GM23248 (cell line): Measurements from ENCODE around the gene S100G. TPM values are rescaled to one million over a fixed set of nuclear protein-coding genes. Genes with fewer than 3 reads are reported as not detected.
A peak's percentile ranks its signal among the peaks of the same experiment; 100 is the strongest.
"Not testable (repeated sequence)": the region's sequence is repeated elsewhere in the genome, so short reads cannot be mapped to it uniquely, and the experiment has no call there.

Source experiments
- DNase-seq: peaks from one replicate; pipeline ENCODE4 v3.0.0-alpha.2; 2015
- H2AFZ ChIP-seq: fragments of 200-600 bp; sonication (generic); 2 replicates; pipeline ENCODE4 v1.6.1; 2016; ENCODE audit warnings: antibody characterized with exemption
- H3F3A ChIP-seq: fragments of 200-600 bp; sonication (generic); 2 replicates; pipeline ENCODE4 v1.6.1; 2016; ENCODE audit warnings: mild to moderate bottlenecking, antibody characterized with exemption, mixed run types; ENCODE audit not compliant: insufficient read depth
- H3K27ac ChIP-seq: fragments of 200-600 bp; sonication (generic); 2 replicates; pipeline ENCODE4 v1.5.1; 2016; ENCODE audit warnings: mild to moderate bottlenecking
- H3K27me3 ChIP-seq: fragments of 200-600 bp; sonication (generic); replicated peaks from 2 replicates; pipeline ENCODE4 v1.6.1; 2016; ENCODE audit warnings: mild to moderate bottlenecking; ENCODE audit not compliant: insufficient read depth
- H3K36me3 ChIP-seq: fragments of 200-600 bp; sonication (generic); 2 replicates; pipeline ENCODE4 v1.6.1; 2016; ENCODE audit warnings: low read depth, mild to moderate bottlenecking
- H3K4me1 ChIP-seq: fragments of 200-600 bp; sonication (generic); 2 replicates; pipeline ENCODE4 v1.6.1; 2016; ENCODE audit warnings: mild to moderate bottlenecking; ENCODE audit not compliant: insufficient read depth
- H3K4me2 ChIP-seq: fragments of 200-600 bp; sonication (generic); one replicate; pipeline ENCODE4 v1.6.1; 2016; ENCODE audit warnings: mild to moderate bottlenecking; ENCODE audit not compliant: unreplicated experiment
- H3K4me3 ChIP-seq: fragments of 200-600 bp; sonication (generic); 2 replicates; pipeline ENCODE4 v1.5.1; 2016; ENCODE audit warnings: mild to moderate bottlenecking
- H3K79me2 ChIP-seq: fragments of 200-600 bp; sonication (generic); 2 replicates; pipeline ENCODE4 v1.6.1; 2016; ENCODE audit warnings: mild to moderate bottlenecking; ENCODE audit not compliant: insufficient read depth
- H3K9ac ChIP-seq: fragments of 200-600 bp; sonication (generic); 2 replicates; pipeline ENCODE4 v1.6.1; 2016; ENCODE audit warnings: mild to moderate bottlenecking
- H3K9me2 ChIP-seq: fragments of 200-600 bp; sonication (generic); 2 replicates; pipeline ENCODE4 v1.6.1; 2016; ENCODE audit warnings: mixed run types, mild to moderate bottlenecking, moderate library complexity; ENCODE audit not compliant: insufficient read depth
- H3K9me3 ChIP-seq: fragments of 200-600 bp; sonication (generic); one replicate; pipeline ENCODE4 v1.6.1; 2017; ENCODE audit warnings: low read depth
- H4K20me1 ChIP-seq: fragments of 200-600 bp; sonication (generic); 2 replicates; pipeline ENCODE4 v1.6.0; 2016; ENCODE audit not compliant: insufficient read depth
- EZH2 ChIP-seq: fragments of 200-600 bp; sonication (generic); IDR thresholded peaks from 2 replicates; pipeline ENCODE4 v1.6.1; 2018; ENCODE audit warnings: antibody characterized with exemption, mild to moderate bottlenecking; ENCODE audit not compliant: insufficient read depth, poor library complexity, severe bottlenecking
- EZH2phosphoT487 ChIP-seq: fragments of 200-600 bp; sonication (generic); IDR thresholded peaks from 2 replicates; pipeline ENCODE4 v1.6.1; 2018; ENCODE audit warnings: antibody characterized with exemption, moderate library complexity, mild to moderate bottlenecking, low read depth; ENCODE audit not compliant: insufficient read depth
- WGBS, 2 experiments: methylation state at CpG; one replicate each; pipeline ENCODE4 v1.1.6; 2015 to 2017; ENCODE audit warnings: low lambda C conversion rate in 2 of 2, low coverage in 1 of 2; ENCODE audit errors: missing lambda C conversion rate in 2 of 2; 5-methylcytosine and 5-hydroxymethylcytosine counted together
- in situ Hi-C: fragments of 300-500 bp; cut with MboI; formaldehyde crosslinking; loops from 2 replicates; pipeline ENCODE4 v1.15.0; 2020
- polyA plus RNA-seq: library from polyadenylated mRNA; unstranded; fragments of >200 nt; fragmentation: Nextera tagmentation; extraction: Ambion mirVana; gene quantifications from 2 replicates; pipeline ENCODE4 v1.2.1, GENCODE V29; 2016
- total RNA-seq: library from RNA; depleted of rRNA; stranded (reverse); fragments of >200 nt; shearing (Covaris generic); gene quantifications from 2 replicates; pipeline ENCODE4 v1.2.3, GENCODE V29; 2014

Gene S100G
- total and polyA plus RNA-seq, 2 experiments from 2014 or later: not detected

DNA sequence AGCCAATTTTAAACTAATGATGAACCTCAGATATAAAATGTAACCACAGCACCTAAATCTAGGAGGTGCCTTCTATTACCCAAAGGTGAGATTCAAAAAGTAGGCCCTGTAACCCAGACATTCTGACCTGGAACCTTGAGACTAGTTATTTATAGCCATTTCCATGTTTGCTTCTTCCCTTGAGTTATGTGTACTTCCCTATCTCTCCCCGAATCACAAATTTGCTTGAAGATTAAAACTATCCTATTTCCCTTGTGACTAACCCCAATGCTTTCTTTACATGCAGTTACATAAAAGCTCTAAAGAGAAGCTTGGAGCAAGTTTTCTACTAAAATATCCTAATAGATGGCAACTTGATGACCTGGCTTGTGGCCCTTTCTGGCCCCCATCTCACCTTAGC, 32.6 kb upstream of the S100G start:
- 100% methylated on average over 1 of the region's 1 CpG for WGBS, 2 experiments
- H3K27ac ChIP-seq: no peak overlapping the region
- no peaks in the 10 kb centered on the region for H3K36me3 ChIP-seq
- in situ Hi-C loops: no loop called here
- H4K20me1 ChIP-seq: no peaks in the 10 kb centered on the region
- no peaks in the 10 kb centered on the region for H3K4me1 ChIP-seq
- no peak for DNase-seq
- no peaks in the 10 kb centered on the region for H3F3A ChIP-seq
- no peak overlapping the region for H3K4me2 ChIP-seq
- H2AFZ ChIP-seq: no peak overlapping the region
- H3K4me3 ChIP-seq: no peak overlapping the region
- no peaks in the 10 kb centered on the region for H3K9me2 ChIP-seq
- no peaks in the 10 kb centered on the region for H3K27me3 ChIP-seq
- H3K9me3 ChIP-seq: no peaks in the 10 kb centered on the region
- H3K9ac ChIP-seq: no peak overlapping the region
- H3K79me2 ChIP-seq: no peaks in the 10 kb centered on the region
- TF ChIP-seq EZH2phosphoT487 (no peak), EZH2 (no peak)

DNA sequence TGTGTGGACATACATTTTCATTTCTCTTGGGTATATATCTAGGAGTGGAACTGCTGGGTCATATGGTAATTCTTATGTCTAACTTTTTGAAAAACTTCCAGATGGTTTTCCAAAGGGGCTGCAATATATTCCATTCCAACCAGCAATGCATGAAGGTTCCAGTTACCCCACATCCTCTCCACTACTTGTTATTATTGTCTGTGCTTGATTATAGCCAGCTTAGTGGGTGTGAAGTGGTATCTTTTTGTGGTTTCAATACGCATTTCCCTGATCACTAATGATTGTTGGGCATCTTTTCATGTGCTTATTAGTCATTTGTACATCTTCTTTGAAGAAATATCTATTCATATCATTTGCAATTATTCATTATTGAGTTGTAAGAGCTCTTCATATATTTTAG, 31.5 kb upstream of the S100G start:
- no peak for TF ChIP-seq EZH2
- TF ChIP-seq EZH2phosphoT487: no peak
- in situ Hi-C loops: no loop called here
- DNase-seq: no peak
- 90 to 100% methylated on average over 1 of the region's 1 CpG for WGBS, 2 experiments
- Histone ChIP-seq H3K4me2 (no peak overlapping the region), H4K20me1 (no peaks in the 10 kb centered on the region), H3K4me1 (no peaks in the 10 kb centered on the region), H3K9ac (no peak overlapping the region), H3K36me3 (no peaks in the 10 kb centered on the region), H3K4me3 (no peak overlapping the region), H3K27ac (no peak overlapping the region), H2AFZ (no peak overlapping the region), H3F3A (no peaks in the 10 kb centered on the region), H3K9me2 (no peaks in the 10 kb centered on the region), H3K9me3 (no peaks in the 10 kb centered on the region), H3K27me3 (no peaks in the 10 kb centered on the region), H3K79me2 (no peaks in the 10 kb centered on the region)

DNA sequence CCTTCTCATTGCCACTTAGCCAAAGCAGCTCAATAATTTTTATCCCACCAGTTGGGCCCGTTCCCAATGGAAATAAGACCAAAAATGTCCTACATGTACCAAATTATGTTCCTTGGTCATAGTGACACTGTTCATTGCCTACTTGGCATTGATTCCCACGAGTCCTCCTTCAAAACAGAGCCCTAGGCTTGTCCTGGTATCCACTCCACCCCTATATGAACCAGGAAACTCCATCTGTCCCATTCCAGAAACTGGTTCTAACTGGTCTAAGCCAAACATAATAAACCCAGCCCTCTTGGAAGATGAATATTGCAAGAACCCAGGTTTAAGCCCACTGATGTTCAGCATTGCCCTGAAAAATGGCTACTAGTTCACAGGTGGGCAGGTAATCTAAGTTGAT, 30.9 kb upstream of the S100G start:
- H3K4me2 ChIP-seq: no peak overlapping the region
- WGBS, 2 experiments: 94 to 97% methylated on average over 2 of the region's 2 CpGs
- H3K27me3 ChIP-seq: no peaks in the 10 kb centered on the region
- TF ChIP-seq EZH2phosphoT487 (no peak), EZH2 (no peak)
- no peaks in the 10 kb centered on the region for H3K9me2 ChIP-seq
- no peaks in the 10 kb centered on the region for H4K20me1 ChIP-seq
- H3K4me3 ChIP-seq: no peak overlapping the region
- no peaks in the 10 kb centered on the region for H3K4me1 ChIP-seq
- no peak overlapping the region for H3K9ac ChIP-seq
- H3K36me3 ChIP-seq: no peaks in the 10 kb centered on the region
- no peak overlapping the region for H3K27ac ChIP-seq
- H3K79me2 ChIP-seq: no peaks in the 10 kb centered on the region
- H3K9me3 ChIP-seq: no peaks in the 10 kb centered on the region
- in situ Hi-C loops: no loop called here
- DNase-seq: no peak
- H2AFZ ChIP-seq: no peak overlapping the region
- H3F3A ChIP-seq: no peaks in the 10 kb centered on the region

DNA sequence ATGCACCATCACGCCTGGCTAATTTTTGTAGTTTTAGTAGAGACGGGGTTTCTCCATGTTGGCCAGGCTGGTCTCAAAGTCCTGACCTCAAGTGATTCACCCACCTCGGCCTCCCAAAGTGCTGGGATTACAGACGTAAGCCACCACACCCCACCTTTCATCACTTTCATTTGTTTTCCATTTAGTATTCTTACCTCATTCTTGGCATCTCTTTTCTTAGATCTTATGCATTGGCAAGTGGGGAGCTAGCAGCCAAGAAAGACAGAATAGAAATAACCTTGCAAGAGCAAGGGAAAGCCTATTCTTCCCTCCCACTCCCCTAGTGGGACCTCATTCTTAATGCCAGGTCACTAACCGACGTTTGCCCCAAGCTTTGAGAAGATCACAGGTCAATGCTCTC, 21.4 kb upstream of the S100G start:
- H2AFZ ChIP-seq, H3K9me3 ChIP-seq, H3K4me1 ChIP-seq, H3K9me2 ChIP-seq, H3K79me2 ChIP-seq, H3K4me3 ChIP-seq, H3K27me3 ChIP-seq, H3K27ac ChIP-seq, H3K9ac ChIP-seq, in situ Hi-C loops, H4K20me1 ChIP-seq, H3K4me2 ChIP-seq, H3K36me3 ChIP-seq, H3F3A ChIP-seq: not testable (repeated sequence)
- DNase-seq: peak; percentile 50
- 51 to 54% methylated on average over 6 of the region's 6 CpGs for WGBS, 2 experiments

DNA sequence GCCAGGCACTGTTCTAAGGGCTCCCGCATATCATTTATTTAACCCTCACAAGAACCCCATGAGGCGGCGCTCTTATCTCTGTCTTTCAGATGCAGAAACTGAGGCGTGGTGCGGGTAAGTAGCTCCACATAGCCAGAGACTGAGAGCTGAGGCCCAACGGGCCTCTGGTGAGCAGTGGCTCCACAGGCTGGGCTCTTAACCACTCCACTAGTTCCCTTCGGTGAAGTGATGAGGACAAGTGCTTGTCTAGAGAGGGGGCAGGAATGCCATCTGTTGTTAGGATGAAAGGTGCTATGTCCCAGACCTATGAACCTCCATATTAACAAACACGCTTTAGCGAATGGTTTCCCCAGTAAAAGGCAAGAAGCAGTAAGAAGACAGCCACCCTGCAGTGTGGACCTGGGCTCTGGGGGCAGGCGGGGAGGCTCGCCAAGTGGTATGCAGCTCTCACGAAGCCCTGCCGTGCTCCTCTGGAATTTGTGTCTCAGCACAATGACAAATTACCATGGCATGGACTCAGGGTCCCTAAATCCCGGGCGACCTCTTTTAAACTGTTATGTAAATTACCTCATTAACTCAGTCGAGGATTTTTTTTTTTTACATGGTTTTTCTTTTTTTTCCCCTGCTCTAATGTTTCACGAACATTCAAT, 20.9 kb upstream of the S100G start:
- no peak overlapping the region for H2AFZ ChIP-seq
- no peak overlapping the region for H3K4me3 ChIP-seq

More for the DNA sequence above, 20.9 kb upstream of the S100G start:
- Histone ChIP-seq H3K79me2 (no peaks in the 10 kb centered on the region), H3K4me1 (peaks cover 7% of the 10 kb centered on the region), H3F3A (no peaks in the 10 kb centered on the region), H3K27me3 (no peaks in the 10 kb centered on the region), H3K36me3 (no peaks in the 10 kb centered on the region), H3K4me2 (no peak overlapping the region), H3K9me2 (no peaks in the 10 kb centered on the region), H4K20me1 (no peaks in the 10 kb centered on the region), H3K27ac (no peak overlapping the region), H3K9me3 (no peaks in the 10 kb centered on the region), H3K9ac (no peak overlapping the region)
- WGBS, 2 experiments: 99% methylated on average over 11 to 17 of the region's 17 CpGs
- in situ Hi-C loops: no loop called here
- no peak for DNase-seq
- TF ChIP-seq EZH2phosphoT487: no peak
- TF ChIP-seq EZH2: no peak
